HG03175 (cell line): ENCODE data around the gene SRRM5.
"Not testable (repeated sequence)": the region's sequence is repeated elsewhere in the genome, so short reads cannot be mapped to it uniquely, and the experiment has no call there.

Experiments used
- ATAC-seq: cut with Tn5 transposase; IDR thresholded peaks from one replicate; pipeline ENCODE4 v1.9.1; 2021; ENCODE audit warnings: mild to moderate bottlenecking, moderate library complexity; ENCODE audit not compliant: unreplicated experiment

The SRRM5 gene

DNA sequence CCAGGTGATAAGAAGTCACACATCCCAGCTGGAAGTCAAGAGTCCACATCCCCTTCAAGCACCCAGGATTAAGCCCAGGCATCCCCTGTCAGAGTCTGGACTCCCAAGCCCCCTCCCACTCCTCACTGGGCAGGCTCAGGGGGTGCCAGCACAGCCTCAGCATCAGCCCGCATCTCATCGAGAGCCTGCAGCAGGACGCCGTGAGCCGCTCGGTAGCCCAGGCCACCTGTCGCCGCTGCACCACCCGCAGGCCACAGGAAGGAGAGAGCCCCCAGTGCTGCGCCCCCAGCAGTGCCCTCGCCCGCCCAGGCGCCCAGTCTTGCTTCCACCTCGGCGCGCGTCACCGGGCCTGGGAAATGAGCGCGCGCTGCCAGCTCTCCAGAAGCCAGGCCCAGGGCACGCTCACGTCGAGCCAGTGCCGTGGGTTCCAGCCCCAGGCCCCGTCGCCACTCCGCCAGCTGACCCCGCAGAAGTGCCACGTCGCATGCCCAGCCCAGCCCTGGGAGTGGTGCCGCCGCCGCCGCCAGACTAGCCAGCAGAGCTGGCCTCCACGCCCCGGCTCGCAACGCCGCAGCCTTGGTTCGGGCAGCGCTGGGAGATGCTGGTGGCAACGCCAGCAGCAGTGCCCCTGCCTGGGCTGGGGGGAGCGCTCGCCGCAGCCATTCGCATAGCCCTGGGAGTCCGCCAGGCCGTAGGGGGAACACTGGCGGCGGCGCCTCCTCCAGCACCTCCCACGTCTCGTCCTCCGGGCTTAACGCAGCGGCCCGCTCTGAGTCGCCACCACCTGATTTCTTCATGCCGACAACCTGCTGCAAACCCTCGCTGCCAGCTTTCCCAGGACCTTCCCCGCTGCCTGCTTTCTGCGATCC, 19.8 kb upstream of the SRRM5 start:
- no peak for ATAC-seq

DNA sequence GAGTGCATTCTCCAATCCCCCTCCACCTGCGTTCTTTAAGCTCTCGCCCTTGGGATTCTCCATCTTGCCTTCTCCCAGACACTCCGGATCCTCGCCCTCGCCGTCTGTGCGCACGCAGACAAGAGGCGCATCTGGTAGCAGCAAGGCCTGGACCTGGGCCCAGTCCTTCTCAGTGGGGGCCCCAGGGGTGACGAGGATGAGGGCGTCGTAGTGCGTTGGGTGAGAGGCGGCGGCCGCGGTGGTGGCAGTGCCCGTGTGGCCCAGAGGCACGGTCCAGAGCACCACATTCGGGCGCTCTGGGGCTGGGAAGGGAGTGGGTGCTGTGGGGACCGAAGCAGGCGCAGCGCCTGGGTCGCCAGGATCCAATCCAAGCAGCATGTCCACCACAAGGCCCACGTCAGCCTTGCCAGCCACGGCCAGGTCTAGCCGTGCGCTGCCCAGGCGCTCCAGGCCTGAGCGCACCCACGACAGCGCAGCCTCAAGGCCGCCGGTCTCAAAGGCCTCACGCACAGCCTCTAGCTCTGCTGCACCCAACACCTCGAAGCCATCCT, 19.0 kb upstream of the SRRM5 start:
- no peak for ATAC-seq

DNA sequence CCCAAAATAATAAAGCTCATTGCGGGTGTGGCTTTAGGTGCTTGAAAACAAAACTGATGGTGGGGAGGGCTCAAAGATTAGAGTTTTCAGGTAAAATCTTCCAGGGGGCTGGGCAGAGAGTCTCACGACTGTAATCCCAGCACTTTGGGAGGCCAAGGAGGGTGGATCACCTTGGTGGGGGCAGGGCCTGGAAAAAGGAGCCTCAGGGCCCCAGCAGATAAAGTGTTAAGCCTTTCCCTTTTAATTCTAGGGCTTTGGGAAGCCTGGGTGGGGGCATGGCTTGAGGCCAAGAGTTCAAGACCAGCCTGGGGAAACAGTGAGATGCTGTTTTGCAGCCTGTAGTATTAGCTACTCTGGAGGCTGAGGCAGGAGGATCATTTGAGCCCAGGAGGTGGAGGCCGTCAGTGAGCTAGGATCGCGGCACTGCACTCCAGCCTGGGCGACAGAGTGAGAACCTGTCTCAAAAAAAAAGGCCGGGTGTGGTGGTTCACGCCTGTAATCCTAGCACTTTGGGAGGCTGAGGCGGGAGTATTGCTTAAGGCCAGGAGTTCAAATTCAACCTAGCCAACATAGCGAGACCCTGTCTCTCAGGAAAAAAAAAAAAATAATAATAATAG, 17.7 kb upstream of the SRRM5 start:
- ATAC-seq = no peak

DNA sequence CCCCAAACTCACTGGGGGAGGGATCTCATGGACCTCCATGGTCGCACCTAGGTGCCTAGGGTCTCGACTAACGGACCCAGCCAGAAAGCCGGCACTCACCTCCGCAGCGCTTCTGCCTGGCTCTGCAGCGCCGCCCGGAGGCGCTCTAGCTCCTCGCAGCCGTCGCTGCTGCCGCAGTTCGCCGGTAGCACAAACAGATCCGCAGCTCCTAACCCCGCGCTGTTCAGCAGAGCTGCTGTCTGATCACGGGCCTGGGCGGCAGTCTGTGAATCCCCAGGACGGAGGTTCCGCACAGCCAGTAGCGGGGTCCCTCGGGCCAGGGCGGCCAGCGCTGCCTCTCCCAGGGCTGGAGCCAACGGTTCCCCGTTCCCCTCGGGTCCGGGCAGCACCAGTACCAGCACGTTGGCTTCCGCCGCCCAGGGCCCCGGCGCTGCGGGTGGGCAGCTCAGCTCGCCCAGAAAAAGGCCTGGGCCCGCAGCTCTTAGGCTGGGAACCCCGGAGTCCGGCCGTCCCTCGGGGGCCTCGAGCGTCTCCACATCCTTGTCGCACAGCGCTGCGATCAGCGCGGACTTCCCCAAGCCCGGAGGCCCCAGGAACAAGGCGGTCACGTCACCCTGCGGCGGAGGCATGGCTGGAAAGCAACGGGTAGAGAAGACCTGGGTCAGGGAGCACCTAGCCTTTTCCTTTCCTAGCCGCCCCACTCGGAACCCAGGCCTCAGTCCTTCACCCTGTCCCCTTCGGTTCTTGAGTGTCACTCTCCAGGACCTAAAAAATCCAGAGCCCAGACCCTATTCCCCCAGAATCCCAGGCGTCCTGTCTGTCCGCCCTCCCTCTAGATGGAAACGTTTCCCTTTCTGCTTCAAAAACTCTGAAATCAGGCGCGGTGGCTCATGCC, 16.9 kb upstream of the SRRM5 start:
- no peak for ATAC-seq

DNA sequence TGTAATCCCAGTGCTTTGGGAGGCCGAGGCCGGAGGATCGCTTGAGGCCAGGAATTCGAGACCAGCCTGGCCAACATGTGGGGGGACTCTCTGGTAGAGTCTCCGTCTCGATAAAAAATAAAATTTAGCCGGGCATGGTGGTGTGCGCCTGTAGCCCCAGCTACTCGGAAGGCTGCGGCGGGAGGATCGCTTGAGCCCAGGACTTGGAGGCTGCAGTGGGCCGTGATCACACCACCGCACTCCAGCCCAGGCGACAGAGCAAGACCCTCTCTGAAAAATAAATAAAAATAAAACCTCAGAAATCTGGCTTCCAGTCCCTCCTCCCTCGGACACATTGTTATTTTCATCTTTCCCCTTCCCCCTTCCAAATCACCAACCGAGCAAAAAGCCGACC, 16.3 kb upstream of the SRRM5 start:
- peak; percentile 15 for ATAC-seq

DNA sequence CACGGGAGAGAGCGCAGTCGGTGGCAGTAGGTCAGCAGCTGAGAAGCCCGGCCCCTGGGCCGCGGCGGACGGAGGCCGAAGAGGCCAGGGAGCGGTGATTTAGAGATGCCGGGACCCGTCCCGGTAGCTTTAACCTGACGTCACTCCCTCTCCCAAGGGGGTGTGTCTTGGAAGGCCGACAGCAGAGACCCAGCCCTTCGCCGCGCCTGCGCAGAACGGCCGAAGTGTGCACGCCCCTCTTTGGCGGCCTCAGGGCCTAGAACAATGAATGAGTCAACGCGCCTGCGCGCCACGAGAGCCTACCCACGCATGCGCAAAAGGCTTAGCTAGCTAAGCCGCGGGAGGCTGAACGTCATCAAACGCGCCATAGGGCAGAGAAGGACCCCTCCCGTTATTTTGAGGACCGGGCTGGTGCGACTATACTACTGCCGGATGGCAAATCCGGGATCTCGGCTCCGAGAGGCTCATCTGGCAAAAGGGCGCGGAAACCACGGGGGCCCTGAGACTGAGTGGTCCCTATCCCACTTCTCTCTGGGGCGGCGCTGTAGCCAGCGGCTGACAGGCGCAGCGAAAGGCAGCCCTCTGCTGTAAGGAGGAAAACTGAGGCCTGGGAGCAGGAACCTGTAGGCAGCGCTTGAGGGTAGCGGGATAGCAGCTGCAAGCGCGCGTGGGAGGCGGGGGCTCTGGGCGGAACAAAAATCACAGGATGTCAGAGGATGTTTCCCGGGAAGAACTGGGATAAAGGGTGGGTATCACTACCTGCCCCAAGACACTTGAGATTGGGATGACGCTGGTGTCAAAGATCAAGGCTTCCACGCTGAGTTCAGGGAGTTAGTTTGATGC, 15.7 kb upstream of the SRRM5 start, which contains the start of the genes IRGQ and ZNF576:
IRGQ (minus strand) TSS at position 136 of the 843 bp plus-strand sequence. CDS start 796 bp downstream, outside the sequence.
ZNF576 (plus strand) TSS at position 597 of the 843 bp plus-strand sequence. CDS start 514 bp downstream, outside the sequence.
- peak; percentile 83 for ATAC-seq

DNA sequence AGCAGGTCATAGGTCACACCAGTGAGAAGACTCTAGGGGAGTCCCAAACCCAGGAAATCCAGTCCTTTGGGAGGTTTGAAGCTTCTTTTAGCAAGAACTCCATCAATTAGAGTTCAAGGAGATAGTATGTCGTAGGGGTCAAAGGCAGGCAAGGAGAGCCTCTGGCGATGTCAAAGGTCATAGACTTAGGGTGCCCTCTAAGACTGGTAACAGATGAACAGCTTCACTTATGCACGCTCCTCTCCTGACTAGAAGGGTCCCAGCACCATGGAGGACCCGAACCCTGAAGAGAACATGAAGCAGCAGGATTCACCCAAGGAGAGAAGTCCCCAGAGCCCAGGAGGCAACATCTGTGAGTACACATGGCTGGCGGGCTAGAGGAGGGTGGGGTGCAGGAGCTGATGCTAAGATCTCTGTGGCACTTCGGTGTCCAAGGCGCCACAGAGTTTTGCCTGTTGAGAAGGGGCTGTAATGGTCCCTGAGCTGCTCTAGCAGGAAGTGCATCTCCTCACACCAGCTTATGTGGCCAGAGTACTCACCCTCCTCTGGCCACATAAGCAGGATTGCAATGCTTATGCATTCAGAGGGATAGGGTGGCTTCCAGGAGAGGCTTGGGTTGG, 14.9 kb upstream of the SRRM5 start:
- ATAC-seq = no peak

DNA sequence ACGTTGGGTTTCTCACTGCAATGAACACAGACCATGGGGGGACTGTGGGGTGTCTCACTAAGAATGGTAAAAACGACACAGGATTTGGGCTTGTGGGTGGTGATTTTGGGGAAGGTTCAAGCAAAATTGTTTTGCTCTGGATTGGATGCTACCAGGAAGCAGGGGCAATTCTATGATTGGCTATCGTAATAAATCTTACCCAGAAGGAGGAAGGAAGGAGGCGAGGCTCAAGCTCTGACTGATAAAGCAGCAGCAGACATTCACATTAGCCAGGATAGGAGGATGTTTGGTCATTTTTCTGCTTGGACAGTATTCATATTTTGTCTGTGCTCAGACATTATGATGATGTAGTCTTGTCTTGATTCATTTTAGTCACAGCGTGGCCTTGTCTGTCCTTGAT, 14.0 kb upstream of the SRRM5 start:
- no peak for ATAC-seq

DNA sequence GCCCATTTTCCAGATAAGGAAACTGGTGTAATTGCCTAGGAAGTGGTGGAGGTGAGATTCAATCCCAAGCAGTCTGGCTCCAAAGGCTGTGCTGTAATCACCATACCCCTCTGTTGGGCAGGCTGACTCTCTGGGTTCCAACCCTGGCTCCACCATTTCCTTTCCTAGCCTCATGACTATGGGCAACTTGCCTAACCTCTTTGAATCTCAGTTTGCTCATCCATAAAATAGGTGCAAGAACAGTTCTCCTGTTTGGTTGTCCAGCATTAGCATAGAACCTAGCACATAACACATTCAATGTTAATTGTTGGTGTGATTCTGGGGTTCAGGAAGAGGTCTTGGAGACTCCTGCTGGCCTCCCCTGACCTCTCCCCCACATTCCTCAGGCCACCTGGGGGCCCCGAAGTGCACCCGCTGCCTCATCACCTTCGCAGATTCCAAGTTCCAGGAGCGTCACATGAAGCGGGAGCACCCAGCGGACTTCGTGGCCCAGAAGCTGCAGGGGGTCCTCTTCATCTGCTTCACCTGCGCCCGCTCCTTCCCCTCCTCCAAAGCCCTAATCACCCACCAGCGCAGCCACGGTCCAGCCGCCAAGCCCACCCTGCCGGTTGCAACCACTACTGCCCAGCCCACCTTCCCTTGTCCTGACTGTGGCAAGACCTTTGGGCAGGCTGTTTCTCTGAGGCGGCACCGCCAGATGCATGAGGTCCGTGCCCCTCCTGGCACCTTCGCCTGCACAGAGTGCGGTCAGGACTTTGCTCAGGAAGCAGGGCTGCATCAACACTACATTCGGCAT, 13.2 kb upstream of the SRRM5 start:
- ATAC-seq = no peak

DNA sequence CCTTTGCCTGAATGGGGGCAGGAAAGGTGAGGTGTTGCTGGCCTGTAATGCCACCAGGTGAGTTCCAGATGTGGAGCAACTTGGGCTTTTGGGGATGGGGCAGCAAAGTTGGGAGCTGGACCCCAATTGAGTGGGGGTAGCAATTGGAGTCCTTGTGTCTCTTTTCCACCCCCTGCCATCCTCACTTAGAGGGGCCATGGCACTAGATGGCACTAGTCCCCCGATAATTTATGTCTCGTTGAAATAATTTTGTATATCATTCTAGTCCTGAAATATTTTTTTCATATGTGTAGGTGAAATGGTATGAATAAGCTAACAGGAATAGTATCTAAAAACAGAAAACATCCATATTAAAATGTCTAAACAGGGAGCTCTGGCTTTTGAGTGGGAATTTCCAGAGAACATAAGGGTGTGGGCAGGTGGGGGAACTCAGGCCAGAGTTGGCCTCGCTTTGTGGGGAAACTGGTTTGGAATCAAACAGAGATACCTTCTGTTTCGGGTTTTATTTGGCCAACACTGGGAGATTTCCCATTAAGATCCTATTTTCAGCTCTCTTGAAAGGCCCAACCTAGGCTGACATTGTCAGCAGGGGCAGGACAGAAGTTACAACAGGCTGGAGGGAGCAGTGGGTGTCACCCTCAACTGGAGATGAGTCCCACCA, 12.1 kb upstream of the SRRM5 start:
- no peak for ATAC-seq

DNA sequence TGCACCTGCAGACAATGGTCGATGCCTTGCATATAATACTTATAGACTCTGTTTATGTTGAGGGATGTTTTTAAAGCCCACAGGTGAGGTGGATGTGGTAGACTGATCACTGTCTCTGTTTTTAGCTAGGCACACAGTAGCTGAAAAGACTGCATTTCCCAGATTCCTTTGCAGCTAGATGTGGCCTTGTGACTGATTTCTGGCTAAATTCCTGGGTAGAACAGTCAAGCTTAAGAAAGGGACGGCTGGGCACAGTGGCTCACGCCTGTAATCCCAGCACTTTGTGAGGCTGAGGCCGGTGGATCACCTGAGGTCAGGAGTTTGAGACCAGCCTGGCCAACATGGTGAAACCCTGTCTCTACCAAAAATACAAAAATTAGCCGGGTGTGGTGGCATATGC, 11.6 kb upstream of the SRRM5 start:
- not testable (repeated sequence) for ATAC-seq

DNA sequence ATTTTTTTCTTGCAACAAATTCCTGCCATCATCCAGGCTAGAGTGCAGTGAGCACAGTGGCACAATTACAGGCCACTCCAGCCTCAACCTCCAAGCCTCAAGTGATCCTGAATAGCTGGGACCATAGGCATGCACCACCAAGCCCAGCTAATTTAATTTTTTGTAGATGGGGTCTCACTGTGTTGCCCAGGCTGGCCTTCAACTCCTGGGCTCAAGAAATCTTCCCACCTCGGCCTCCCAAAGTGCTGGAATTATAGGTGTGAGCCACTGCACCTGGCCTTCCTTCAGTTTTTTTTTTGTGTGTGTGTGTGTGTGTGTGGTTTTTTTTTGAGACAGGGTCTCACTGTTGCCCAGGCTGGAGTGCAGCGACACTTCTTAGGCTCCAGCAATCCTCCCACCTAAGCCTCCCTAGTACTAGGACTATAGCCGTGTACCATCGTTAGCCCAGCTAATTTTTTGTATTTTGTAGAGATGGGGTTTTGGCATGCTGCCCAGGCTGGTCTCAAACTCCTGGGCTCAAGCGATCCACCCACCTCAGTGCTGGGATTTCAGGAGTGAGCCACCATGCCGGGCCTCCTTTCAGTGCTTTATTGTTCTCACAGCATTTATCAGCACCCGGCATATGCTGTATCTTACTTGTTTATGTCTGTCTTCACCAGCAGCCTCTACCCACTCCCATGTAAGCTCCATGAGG, 5.9 kb upstream of the SRRM5 start:
- ATAC-seq = no peak

DNA sequence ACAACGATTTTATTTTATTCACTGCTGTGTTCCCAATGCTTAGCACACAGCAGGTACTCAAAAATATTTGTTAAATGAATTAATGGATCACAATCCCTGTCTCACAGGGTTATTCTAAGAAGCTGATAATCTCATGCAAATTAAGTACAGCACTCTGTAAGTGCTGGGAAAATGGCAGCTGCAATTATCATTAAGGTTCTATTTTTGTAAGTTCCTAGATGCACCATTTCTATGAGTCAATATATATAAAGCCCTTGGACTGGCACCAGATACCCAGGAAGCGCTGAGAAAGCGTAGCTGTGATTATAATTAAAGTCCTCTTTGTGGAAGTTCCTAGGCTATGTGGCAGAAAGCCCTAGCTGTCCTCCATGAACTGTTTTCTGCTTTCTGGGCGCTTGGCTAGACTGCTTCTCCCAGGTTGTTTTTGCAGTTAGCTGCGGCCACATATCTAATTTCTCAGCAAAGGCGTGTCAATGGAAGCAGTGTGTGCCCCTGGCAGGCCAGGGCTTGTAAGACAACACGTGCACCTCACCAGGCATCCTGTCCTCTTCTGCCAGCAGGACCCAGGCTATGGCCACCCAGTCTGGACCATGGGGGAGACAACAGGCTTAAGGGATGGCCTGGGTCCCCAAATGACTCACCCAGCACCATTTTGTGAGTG, 5.2 kb upstream of the SRRM5 start:
- ATAC-seq = no peak

DNA sequence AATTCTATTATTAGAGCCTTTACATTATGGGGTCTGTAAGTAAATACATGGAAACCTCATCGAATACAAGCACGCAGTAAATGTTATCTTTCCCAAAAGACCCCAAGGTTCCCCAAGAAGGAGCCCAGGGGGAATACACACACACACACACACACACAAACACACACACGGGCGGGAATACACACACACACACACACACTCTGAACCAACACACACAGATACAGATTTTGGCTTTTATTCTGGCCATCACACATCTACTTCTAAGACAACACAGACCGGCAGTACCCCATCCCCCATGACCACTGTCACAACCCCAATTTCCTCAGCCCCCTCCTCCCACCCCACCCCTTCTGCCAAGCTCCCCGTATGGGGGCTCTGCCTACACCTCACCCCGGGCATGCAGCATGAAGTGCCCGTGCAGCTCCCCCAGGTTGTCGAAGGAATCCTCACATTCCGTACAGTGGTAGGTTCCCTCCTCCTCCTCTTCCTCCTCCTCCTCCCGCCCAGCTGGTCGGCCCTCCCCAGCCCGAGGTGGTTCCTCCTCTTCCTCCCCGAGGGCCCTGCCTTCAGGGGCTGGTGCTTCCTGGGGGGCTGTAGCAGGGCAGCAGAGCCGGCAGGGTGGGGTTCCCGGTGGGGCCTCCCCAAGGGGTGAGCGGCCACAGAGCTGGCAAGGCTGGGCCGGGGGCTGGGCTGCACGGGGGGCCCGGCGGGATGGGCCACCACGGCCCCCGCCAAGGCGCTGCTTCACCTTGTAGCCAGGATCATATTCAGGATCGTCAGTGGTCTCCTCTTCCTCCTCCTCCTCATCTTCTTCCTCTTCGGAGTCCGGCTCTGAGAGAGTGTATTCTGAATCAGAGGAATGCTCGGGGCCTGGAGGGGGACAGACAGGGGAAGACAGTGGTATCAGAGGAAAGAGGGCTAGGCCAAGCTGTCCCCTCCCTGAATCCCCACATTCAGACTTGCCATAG, 4.4 kb upstream of the SRRM5 start:
- no peak for ATAC-seq

DNA sequence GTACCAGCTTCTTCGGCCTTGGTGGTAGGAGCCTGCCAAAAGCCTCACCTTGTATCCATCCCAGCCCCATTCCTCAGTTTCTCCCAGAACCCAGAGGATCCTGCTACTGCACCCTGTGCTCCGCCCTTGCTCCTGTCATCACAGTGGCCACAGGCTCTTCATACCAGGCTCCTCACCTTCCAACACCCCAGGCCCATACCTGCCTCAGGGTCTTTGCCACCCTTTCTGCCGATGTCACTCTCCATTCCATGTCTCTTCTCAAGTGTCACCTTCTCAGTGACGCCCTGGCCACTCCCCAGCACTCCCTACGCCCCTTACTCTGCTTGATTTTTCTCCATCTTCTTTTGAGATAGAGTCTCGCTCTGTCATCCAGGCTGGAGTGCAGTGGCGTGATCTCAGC, 2.0 kb upstream of the SRRM5 start:
- ATAC-seq = no peak

DNA sequence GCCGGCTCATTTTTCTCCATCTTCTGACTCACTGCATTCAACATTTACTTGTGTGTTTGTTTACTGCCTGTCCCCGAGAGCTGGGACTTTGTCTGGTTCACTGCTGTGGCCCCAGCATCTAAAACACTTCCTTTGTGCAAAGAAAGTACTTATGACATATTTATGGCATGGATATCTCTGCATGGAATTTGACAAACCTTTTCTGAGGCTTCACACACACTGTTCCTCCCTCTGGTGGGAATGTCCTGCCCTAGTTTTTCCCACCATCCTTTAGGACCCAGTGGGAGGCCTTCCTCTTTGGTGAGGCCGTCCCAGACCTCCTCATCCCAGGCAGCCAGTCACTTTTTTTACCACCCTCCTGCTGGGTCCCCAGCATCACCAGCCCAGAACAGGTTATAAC, 1.4 kb upstream of the SRRM5 start:
- no peak for ATAC-seq
